Body of pancreas (tissue), 4 donors: ENCODE data around the gene IREB2.

ENCODE experiments used
- POLR2A ChIP-seq, 3 donors: fragments of 450-650 bp; IDR thresholded peaks; one replicate each; pipeline ENCODE4 v1.6.1; 2016; ENCODE audit warnings: antibody characterized with exemption in 3 of 3, mild to moderate bottlenecking in 2 of 3
- TF ChIP-seq, protein P1 (sequence below), 7 experiments: fragments of 450-650 bp in 4 of 7; fragments of 200-600 bp in 3 of 7; sonication (generic) in 3 of 7; IDR thresholded peaks; one replicate each; pipeline ENCODE4 v1.5.1; 2016 to 2019; ENCODE audit warnings: antibody characterized with exemption in 7 of 7

DNA sequence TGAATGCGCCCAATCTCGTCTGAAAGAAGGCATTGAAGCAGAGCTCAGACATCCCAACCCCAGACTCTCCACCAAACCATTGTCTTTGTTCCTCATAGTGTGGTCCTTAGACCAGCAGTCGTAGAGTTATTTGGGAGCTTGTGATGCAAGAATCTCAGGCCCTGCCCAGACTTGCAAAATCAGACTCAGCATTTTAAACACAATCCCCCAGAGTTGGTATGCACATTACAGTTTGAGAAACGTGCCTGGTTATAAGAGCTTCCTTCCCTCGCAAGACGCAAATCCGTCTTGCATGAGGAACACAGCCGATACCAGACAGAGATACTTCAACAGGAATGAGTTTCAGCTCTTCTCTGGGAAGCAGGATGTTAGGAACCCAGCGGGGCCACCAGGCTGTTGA is 38.9 kb upstream of the IREB2 start:
- no peak for TF ChIP-seq POLR2A (IDR thresholded peaks at IDR 0.05)
- TF ChIP-seq, protein P1, sequence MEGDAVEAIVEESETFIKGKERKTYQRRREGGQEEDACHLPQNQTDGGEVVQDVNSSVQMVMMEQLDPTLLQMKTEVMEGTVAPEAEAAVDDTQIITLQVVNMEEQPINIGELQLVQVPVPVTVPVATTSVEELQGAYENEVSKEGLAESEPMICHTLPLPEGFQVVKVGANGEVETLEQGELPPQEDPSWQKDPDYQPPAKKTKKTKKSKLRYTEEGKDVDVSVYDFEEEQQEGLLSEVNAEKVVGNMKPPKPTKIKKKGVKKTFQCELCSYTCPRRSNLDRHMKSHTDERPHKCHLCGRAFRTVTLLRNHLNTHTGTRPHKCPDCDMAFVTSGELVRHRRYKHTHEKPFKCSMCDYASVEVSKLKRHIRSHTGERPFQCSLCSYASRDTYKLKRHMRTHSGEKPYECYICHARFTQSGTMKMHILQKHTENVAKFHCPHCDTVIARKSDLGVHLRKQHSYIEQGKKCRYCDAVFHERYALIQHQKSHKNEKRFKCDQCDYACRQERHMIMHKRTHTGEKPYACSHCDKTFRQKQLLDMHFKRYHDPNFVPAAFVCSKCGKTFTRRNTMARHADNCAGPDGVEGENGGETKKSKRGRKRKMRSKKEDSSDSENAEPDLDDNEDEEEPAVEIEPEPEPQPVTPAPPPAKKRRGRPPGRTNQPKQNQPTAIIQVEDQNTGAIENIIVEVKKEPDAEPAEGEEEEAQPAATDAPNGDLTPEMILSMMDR (IDR thresholded peaks at IDR 0.05) = no peak
